Heart left ventricle (tissue), 13 donors: ENCODE results near the gene GPR137C.

ENCODE experiments used
- POLR2A ChIP-seq, 2 donors: fragments of 450-650 bp; IDR thresholded peaks; one replicate each; pipeline ENCODE4 v1.6.1; 2017; ENCODE audit warnings: antibody characterized with exemption in 2 of 2, mild to moderate bottlenecking in 2 of 2, moderate library complexity in 2 of 2
- TF ChIP-seq, protein P1 (sequence below), 12 donors: fragments of 200-600 bp; sonication (generic) in 4 of 12; IDR thresholded peaks; one replicate each; pipeline versions ENCODE4 v1.5.0 to v1.8.0; 2018 to 2022; ENCODE audit warnings: antibody characterized with exemption in 12 of 12, mild to moderate bottlenecking in 5 of 12
- donor health status: ischemic (EF 13 %, LVEDD 7.1; RV severe dilation, severe dysfunction).
- donor health status: DM: no; HTN: yes; CAD: no.
- donor health status: DM: no; HTN: no; CAD: no.
- donor health status: ischemic (EF 25% LVEDD 6.9; RV normal size, moderate dysfunction).
- donor health status: ischemic (EF 25% LVEDD 5.7; RV mildly dilated, moderate dysfunction).
- donor health status: ischemic (EF 35%, LVEDD 5.7; RV mildly dilated, moderate dysfunction).
- donor health status: nonischemic (EF 11% LVEDD 7.7; RV severe dilation, severe dysfunction).
- donor health status: DM: yes; HTN: yes; CAD: no.
- donor health status: PGD.
- donor health status: ischemic (EF 29% LVEDD 5.4; RV normal size, mild dysfunction).
- donor health status: nonischemic (EF 23%, LVEDD 6.1; RV moderate dilation, normal function).

DNA sequence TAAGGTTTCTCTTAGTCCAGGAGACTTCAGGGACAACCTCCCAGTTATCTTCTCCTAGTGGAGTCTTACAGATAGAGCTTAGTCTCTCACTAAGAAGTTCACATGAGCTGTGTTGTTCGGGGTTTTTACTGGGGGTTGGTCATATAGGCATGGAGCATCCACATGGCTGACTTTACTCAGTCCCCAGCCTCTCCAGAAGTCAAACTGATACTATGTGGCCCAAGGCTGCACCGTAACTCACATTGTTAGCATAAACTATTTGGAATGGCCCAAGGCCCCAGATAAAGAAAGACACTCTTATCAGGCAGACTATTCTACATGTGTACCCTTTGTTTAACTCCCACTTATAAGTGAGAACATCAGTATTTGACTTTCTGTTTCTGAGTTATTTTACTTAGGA lies 23.2 kb downstream of the GPR137C start:
- no peak for TF ChIP-seq POLR2A (IDR thresholded peaks at IDR 0.05)
- TF ChIP-seq, protein P1, sequence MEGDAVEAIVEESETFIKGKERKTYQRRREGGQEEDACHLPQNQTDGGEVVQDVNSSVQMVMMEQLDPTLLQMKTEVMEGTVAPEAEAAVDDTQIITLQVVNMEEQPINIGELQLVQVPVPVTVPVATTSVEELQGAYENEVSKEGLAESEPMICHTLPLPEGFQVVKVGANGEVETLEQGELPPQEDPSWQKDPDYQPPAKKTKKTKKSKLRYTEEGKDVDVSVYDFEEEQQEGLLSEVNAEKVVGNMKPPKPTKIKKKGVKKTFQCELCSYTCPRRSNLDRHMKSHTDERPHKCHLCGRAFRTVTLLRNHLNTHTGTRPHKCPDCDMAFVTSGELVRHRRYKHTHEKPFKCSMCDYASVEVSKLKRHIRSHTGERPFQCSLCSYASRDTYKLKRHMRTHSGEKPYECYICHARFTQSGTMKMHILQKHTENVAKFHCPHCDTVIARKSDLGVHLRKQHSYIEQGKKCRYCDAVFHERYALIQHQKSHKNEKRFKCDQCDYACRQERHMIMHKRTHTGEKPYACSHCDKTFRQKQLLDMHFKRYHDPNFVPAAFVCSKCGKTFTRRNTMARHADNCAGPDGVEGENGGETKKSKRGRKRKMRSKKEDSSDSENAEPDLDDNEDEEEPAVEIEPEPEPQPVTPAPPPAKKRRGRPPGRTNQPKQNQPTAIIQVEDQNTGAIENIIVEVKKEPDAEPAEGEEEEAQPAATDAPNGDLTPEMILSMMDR (IDR thresholded peaks at IDR 0.05): no peak
